ENCODE measurements around the gene MCM3.

Gene MCM3

DNA sequence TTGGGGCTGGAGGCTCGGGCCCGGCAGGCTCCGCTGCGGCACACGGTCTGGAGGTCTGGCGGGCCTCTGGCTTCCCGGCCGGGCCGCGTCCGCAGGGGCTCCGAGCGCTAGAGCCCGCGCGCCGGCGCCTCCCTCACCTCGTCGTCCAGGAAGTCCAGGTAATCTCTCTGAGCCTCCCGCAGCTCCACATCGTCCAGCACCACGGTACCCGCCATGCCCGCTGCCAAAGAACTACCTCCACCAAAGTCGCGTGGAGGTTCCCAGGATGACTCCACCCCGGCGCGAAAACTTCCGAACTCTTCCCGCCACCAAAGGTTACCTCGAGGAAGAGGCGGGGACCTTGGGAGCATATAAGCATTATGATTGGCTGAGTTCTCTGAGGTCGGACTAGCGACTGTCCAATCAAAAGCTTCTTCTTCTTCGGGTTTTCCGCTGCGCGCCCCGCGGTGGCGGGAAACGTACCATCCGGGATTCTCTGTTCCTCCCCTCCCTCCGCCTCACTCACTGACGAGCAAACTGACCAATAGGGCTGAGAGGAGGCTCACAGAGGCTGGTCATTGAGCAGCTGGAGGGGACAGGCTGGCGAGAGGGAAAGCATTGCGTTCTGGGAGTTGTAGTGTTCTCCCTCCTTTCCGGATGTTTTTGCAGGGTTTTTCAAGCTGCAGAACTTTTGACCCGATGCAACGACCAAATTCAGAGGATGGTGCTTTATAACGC is at the start of gene MCM3:
Gene MCM3, minus strand, starts transcription at position 283 of the 717 bp plus-strand sequence. Its CDS starts 68 bp downstream, at position 215.
- FAIRE-seq: peak; percentile 96
- peak; percentile 98 for DNase-seq (ENCODE audit: insufficient read length, low spot score)

DNA sequence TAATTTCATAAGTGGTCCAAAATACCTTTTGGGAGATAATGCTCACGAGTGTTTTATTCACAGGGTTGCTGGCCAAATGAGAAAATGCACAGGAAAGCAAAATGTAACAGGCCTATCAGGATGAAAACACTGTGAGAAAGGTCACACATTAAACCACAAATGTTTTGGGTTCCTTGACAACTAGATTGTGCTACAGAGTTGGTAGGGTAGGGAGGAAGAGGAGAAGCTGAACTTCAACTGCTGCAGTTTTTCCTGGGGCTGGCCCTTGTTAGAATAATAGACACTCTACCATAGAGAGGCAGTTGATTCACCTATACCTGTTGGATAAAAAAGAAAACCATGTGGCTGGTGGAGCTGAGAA is 49.3 kb upstream of the MCM3 start:
- no peak for FAIRE-seq
- no peak for DNase-seq (ENCODE audit: insufficient read length, low spot score)

DNA sequence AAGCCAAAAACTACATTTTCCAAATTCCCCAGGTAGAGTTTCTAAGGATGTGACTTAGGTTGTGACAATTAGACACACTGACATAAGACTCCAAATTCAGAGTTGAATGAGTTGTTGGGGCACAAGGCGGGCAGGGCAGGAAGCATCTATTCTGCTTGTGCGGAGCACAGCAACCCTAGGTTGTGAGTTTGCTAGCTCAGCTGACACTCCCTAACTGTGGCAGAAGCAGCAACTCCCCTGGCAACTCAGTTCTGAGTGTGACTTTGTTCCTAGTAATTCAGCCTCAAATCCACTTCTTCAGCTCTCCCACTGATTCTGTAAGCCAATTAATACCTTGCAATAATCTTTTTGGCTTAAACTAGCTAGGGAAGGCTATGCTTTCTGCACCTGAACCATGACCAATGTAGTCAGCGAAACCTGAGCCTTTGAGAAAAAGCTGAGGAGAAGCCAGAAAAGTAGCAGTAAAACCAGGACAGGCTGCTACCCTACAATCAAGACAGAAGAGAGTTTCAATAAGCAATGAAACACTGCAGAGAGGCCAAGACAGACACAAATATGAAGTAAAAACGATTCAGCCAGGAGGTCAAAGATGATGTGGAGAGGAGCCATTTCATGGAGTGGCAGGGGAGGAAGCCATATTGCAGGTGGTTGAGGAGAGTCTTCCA is 47.4 kb upstream of the MCM3 start:
- FAIRE-seq: no peak
- DNase-seq (ENCODE audit: insufficient read length, low spot score): no peak

DNA sequence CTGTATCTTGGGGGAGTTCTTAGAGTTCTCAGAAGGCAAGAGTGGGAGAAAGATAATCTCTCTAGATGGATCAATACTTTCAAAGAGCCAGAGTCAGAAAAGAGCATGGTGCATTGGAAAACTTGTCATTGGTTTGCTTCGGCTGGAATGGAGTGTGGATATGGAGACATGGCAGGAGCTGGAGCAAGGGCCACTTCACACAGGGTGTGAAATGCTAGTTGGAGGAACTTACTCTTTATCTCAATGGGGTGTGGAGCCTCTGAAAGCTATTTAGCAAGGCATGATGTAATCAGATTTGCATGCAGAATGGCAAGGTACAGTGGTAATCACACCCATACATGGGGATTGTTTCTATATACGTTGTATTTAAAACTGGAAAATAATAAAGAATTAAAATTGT is 45.9 kb upstream of the MCM3 start:
- FAIRE-seq (no peak), DNase-seq (ENCODE audit: insufficient read length, low spot score) (no peak)

DNA sequence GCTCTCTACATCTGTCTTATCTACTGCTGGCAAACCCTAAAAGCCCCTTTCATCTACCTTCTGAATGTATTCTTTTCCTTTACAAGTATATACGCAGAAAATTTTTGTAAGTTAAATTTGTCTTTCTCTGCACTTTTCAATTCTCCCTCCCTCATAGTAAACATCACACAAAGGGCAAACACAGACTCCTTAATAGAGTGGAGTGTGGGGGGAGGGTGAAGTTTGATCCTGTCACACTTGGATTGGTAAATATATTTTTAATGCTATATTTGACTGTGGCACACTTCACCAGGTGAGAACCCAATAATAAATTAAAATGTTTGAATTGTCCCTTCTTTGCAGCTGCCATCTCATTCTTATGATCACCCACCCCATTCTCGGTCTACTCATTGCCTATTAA is 44.2 kb upstream of the MCM3 start:
- DNase-seq (ENCODE audit: insufficient read length, low spot score) (no peak), FAIRE-seq (no peak)

DNA sequence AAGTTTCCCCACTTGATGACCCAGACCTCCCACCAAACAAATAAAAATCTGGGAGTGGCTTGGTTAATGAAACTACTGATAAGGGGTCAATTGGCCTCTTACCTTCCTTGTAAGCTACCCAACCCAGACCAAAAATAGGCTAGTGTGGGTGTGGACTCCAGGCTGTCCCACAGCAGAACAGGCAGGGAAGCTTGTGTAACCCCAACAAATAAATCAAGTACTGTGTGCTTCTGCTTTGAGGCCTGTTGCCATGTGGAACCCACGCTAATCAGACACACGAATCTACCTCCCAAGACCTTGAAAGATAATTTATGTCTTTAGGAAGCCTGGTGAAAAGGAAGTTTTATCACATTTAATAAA is 43.7 kb upstream of the MCM3 start:
- FAIRE-seq (no peak), DNase-seq (ENCODE audit: insufficient read length, low spot score) (no peak)

DNA sequence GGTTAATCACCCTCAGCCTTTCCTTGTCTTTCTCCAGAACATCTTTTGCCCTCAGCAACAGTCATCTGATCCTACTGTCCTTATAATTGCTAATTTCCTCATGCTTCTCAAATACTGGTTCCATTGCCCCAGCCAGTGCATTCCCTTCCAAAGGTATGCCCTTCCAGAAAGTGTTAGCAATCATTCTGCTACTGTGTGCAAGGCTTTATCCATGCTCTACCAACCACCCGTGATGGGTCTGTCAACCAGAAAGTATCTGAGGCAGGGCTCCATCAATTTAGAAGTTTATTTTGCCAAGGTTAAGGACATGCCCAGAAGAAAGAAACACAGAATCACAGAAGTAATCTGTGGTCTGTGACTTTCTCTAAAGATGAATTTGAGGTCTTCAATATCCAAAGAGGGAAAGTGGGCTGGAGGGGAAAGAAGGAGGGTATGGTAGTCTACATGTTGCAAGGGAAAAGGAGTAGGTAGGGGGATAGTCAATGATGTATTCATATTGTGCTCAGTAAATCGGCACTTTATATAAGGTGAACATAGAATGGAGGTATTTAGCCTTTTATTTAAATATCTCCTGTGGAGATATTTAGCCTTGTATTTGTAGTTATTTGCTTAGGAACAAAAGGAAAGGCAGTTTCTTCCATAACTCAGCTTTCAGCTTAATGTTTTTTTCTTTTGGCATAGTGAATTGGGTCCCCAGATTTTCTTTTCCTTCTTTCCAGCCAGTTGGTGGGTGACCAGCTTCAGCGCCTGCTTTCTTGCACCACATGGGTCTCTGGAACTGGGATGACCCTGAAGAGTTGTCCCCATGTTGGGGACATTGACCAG is 42.2 kb upstream of the MCM3 start:
- FAIRE-seq (peak; percentile 20), DNase-seq (ENCODE audit: insufficient read length, low spot score) (no peak)

DNA sequence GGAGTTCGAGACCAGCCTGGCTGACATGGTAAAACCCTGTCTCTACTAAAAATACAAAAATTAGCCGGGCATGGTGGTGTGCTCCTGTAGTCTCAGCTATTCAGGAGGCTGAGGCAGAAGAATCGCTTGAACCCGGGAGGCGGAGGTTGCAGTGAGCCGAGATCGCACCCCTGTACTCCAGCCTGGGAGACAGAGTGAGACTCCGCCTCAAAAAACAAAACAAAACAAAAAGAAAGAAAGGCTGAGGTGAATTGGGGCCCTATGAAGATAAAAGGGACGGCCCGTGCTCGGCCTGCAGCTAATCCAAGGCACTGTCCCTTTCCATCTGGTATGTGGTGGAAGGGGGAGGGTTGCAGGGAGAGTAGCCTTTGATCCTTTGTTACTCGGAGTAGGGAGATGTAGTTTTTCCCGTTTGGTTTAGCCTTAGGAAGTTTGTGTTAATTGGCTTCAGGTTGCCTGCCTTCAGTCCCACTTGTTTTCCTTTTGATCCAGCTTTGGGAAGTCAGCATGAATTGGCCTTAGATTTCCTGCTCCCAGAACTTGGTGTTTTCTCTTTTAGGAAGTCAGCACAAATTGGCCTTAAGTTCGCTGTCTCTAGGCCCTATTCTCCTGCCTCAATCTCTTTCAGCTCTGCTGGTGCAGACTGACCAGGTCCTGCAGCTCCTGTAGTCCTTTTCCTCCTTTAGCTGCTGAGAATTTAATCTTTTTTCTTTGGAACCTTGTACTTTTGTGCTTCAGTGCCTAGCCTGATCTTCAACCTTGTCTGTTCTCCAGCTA is 41.3 kb upstream of the MCM3 start:
- no peak for FAIRE-seq
- no peak for DNase-seq (ENCODE audit: insufficient read length, low spot score)

DNA sequence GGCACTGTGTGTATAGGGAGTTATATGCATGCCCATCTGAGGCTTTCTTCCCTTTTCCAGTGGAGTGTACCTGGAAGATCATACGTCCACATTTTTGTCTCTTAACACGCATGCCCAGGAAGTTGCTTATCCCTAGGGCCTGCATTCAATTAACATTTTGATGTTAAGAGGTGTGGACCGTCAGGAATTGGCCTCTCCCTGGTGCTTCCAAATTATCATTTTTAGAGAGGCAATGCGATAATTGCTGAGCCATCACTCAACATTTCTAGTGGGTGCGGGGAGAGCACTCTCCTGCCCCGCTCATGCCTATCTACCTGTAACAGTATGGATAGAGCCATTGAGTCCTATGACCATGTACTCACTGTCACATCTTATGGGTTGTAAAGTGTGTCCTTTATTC is 39.6 kb upstream of the MCM3 start:
- DNase-seq (ENCODE audit: insufficient read length, low spot score): no peak
- no peak for FAIRE-seq

DNA sequence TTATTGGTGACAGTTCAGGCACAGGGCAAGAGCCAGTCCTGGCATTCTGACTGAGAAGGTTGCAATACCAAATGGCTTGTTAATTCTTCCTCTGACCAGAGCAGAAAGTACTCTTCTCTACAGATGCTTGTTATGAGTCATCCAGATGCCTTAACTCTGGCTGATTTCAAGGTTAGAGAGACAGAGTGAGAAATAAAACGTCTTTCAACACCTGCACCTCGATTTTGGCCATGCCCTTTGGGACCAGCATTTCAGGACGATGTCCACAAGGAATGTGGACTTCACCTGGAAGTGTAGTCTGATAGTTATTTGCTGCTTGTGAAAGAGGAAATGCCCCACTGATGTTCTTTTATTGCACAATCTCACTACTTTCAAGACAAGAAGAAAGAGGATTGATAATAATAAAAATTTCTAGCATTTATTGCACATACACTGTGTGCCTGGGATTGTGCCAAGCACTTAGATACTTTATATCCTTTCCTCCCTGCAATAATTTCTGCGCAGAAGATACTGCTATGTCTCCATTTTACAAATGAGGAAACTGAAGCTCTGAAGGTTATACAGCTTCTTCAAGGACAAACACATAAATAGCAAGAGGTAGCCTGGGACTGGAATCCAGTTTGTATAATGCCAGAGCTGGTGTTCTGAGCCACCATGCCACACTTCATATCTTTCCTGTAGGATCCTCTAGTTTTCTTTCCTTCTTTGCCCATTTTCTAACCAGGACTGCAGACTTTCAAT is 33.5 kb upstream of the MCM3 start:
- no peak for FAIRE-seq
- peak; percentile 53 for DNase-seq (ENCODE audit: insufficient read length, low spot score)

DNA sequence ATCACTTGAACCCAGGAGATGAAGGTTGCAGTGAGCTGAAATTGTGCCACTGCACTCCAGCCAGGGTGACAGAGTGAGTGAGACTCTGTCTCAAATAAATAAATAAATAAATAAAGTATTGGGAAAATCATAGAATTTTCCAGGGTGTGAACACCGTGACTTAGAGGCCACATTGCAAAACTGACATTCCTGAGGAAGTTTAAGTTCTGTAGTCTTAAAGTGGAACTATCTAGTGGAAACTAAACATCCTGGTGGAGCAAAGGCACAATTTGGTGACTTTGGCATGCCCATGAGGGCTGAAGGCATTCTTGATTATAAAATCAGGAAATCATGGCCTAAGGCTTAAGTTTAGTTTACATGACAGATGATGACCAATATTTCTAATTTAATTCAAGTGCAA is 32.7 kb upstream of the MCM3 start:
- FAIRE-seq (no peak), DNase-seq (ENCODE audit: insufficient read length, low spot score) (no peak)

DNA sequence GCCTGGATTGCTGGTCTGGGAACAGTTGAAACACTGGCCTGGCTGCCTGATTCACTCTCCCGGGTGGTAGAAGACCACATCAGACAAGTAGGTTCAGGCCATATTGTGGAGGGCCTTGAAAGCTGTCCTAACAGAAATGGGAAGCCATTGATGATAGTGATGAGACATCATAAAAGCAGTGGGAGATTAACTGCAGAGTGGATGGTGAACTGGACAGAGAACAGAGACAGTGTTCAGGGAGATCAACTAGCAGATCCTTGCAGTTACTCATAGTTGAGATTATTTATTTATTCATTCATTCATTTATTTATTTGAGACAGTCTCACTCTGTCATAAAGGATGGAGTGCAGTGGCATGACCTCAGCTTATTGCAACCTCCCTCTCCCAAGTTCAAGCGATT is 30.2 kb upstream of the MCM3 start:
- FAIRE-seq (no peak), DNase-seq (ENCODE audit: insufficient read length, low spot score) (no peak)

DNA sequence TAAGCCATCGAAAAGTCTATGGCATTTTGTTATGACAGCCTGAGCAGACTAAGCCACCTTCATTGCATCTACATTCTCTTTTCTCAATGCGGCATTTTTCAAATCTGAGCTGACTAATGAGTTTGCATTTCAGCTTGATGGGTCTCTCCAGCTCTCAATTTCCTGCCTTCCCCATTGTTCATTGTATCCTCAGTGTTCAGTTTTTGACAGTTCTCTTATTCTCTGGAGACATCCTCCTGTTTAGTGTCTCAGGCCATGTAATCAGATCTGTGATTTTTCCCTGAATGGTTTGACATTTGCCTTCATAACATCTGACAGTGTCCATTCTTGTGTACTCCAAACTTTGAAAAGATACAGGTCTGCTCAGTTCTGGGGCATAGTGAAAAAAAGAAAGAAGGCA is 27.9 kb upstream of the MCM3 start:
- DNase-seq (ENCODE audit: insufficient read length, low spot score): no peak
- no peak for FAIRE-seq

DNA sequence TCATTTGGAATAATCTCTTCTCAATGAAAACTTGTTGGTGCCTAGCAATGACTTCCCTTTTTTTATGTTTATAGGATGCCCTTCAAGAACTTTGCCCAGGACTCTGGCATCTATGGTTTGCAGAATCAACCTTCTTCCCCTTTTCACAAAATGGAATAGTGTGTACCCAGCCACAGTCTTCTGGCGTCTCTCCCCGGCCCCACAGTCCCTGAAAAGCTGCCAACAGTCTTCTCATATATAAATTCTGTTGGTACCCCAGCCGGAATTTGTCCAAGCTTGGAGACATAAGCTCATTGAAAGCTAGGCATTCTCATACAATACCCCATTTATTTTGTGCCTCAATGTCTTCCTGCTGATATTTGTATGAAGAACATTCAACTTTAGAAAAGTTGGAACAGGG is 26.4 kb upstream of the MCM3 start:
- FAIRE-seq (no peak), DNase-seq (ENCODE audit: insufficient read length, low spot score) (no peak)

DNA sequence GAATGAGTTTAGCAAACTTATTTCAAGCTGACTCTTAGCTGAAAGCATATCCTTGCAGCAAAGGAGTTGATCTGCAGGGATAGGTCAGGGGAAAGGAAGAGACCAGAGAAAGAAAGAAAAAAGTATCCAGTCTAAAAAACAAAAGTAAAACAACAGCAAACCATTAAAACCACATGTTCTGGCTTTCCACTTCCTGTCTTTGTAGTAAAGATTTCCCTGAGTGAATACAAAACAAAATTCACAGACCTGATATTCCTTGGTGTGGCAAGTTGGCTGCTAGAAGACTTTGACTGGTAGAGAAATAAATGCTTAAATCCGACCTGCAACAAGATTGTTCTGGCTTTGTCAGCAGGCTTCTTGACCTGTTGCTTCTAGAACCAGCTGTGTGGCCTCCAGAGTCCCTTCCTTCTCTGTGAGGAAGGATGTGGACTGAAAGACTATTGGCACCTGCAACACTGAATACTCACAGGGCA is 23.4 kb upstream of the MCM3 start:
- no peak for FAIRE-seq
- no peak for DNase-seq (ENCODE audit: insufficient read length, low spot score)

DNA sequence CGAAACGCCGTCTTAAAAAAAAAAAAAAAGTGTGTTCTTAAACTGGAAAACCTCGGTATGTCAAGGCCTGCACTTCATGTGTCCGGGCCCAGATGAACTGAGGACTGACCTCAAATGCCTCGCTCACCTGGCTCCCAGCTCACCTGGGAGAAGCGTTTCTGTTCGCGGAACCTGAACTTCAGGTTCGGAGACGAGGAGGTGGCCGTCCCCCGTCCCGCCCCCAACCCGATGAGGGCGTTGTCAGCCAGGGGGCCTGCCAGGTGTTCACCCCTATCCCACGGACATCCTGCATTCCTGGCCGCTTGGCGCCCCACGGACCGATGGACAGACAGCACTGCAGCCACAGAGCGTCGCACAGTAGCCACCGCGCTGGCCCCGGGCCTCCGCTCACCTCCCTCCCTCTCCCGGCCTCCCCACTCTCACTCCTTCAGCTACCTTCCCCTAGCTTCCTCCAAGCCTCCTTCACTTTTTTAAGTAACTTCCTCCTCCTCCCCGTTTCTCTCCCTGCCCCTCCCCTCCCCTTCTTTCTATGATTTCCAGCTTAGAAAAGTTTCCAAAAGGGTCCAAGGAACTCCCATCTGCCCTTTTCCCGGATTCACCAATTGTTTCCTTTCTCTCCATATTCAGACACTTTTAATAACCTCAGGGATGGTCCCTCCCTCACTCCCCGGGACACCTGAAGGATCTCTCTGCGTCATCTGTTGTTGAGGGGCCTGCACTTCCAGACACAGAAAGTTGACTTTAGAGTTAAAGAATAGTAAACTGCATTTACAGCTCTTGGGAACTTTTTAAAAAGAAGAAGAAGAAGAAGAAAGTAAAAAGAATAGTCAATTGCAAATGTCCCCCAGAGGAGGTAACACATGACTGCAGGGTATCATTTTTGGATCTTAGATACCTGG is 22.7 kb upstream of the MCM3 start:
- FAIRE-seq: no peak
- DNase-seq (ENCODE audit: insufficient read length, low spot score): no peak

DNA sequence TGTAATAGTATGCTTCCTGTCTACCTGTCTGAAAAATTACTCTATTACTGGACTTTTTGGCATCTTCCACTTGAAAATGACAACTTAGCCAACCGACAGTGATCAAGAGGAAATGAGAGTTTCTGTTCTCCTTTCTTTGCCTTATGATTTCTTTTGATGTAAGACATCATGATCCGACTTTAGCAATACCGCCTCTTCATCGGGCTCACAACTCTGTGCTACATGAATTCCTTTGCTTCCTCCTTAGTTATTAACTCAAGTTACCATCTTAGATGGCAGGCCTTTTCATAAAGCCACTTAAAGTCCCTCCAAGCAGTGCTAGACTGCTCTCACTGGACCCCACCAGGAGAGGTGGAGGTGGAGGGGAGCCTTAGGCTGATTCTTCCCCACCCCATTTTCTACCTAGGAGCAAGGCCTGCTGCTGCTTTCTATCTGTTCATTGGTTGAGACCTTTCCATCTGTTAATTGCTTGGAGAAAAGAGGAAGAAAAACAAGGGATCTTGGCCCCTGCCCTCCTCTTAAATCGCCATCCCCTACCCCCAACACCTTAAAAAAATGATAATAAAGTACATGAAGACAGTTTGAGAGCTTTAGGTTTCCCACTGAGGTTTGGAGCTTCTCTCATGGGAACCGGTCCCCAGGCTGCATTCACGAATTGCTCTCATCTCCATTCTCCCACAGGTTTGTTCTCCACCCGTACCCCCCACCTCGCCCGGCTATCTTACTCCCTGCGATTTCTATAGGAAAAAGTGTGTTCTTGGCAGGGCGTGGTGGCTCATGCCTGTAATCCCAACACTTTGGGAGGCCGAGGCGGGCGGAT is 21.6 kb upstream of the MCM3 start:
- no peak for FAIRE-seq
- no peak for DNase-seq (ENCODE audit: insufficient read length, low spot score)

DNA sequence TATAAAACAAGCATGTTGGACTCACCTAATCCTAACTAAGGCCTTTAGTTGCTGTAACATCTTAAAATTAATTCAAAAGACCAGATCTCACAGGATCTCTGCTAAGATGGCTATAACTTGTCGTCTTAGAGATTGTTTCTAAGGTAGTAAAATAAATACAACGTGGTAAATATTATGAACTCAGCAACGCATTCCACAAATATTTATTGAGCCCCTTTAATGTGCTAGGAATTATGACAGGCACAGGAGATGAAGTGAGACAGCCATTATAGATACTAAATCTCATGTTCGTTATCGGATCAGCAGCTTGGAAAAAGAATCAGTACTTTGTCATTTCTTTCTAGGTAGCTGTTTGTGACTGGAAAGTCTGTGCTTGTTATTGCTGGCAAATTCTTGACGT is 20.9 kb upstream of the MCM3 start:
- no peak for FAIRE-seq
- no peak for DNase-seq (ENCODE audit: insufficient read length, low spot score)
